SK-N-SH (cell line): ENCODE data around the gene FLRT2. TPM values are rescaled to one million over a fixed set of nuclear protein-coding genes. Genes with fewer than 3 reads are reported as not detected.
A peak's percentile ranks its signal among the peaks of the same experiment; 100 is the strongest.

Experiments
- CTCF ChIA-PET: fragments of 300-600, 350-600 bp; formaldehyde crosslinking; extraction: SDS; loops from one replicate; lab custom pipeline; 2021; lab: Yijun Ruan, JAX
- POLR2A ChIA-PET: fragments of 350-600 bp; sonication (Branson Sonifier 250); formaldehyde crosslinking; extraction: SDS; loops from one replicate; lab custom pipeline; 2020; ENCODE audit warnings: antibody characterized with exemption, inconsistent platforms; lab: Yijun Ruan, JAX
- DNase-seq: peaks from one replicate; pipeline ENCODE4 v3.0.0; 2012
- H2AFZ ChIP-seq: fragments of 200-600 bp; sonication (generic); 2 replicates; pipeline ENCODE4 v1.8.1; 2016; ENCODE audit warnings: antibody characterized with exemption, mild to moderate bottlenecking, low read depth
- H3F3A ChIP-seq: fragments of 200-600 bp; sonication (generic); replicated peaks from 2 replicates; pipeline ENCODE3; 2016; ENCODE audit warnings: antibody characterized with exemption, mild to moderate bottlenecking; ENCODE audit not compliant: insufficient read depth
- H3K27ac ChIP-seq, 2 experiments: fragments of 200-500 bp in 1 of 2; fragments of 200-600 bp in 1 of 2; sonication (Bioruptor generic) in 1 of 2; sonication (generic), shearing (Covaris generic) in 1 of 2; 2 replicates each; pipeline versions ENCODE4 v1.5.1 to v1.6.1; 2014 to 2016; ENCODE audit warnings: low read depth in 2 of 2, inconsistent platforms in 1 of 2, low read length in 1 of 2, mild to moderate bottlenecking in 1 of 2, mixed read lengths in 1 of 2
- H3K27me3 ChIP-seq: fragments of 200-600 bp; sonication (generic), shearing (Covaris generic); 2 replicates; pipeline ENCODE4 v1.6.1; 2016; ENCODE audit warnings: mixed run types; ENCODE audit not compliant: insufficient read depth
- H3K36me3 ChIP-seq, 2 experiments: fragments of 200-500 bp in 1 of 2; fragments of 200-600 bp in 1 of 2; sonication (Bioruptor generic) in 1 of 2; sonication (generic) in 1 of 2; replicated peaks in 1 of 2; 2 replicates each; pipeline versions ENCODE3 to v1.5.1; 2014 to 2016; ENCODE audit warnings: low read length in 1 of 2, mild to moderate bottlenecking in 1 of 2; ENCODE audit not compliant: insufficient read depth in 2 of 2, control insufficient read depth in 1 of 2
- H3K4me1 ChIP-seq, 2 experiments: fragments of 200-500 bp in 1 of 2; fragments of 200-600 bp in 1 of 2; sonication (Bioruptor generic) in 1 of 2; sonication (generic), shearing (Covaris generic) in 1 of 2; 2 replicates each; pipeline versions ENCODE4 v1.5.1 to v1.6.1; 2014 to 2016; ENCODE audit warnings: low read depth in 1 of 2, low read length in 1 of 2, mixed run types in 1 of 2; ENCODE audit not compliant: insufficient read depth in 2 of 2, control insufficient read depth in 1 of 2
- H3K4me2 ChIP-seq: fragments of 200-600 bp; sonication (generic), shearing (Covaris generic); 2 replicates; pipeline ENCODE4 v1.6.1; 2017; ENCODE audit warnings: mixed run types
- H3K4me3 ChIP-seq, 2 experiments: fragments of 200-500 bp in 1 of 2; fragments of 200-600 bp in 1 of 2; sonication (Bioruptor generic) in 1 of 2; sonication (generic), shearing (Covaris generic) in 1 of 2; 2 replicates each; pipeline versions ENCODE4 v1.5.1 to v1.8.1; 2014 to 2016; ENCODE audit warnings: low read depth in 2 of 2, inconsistent platforms in 1 of 2, low read length in 1 of 2, mild to moderate bottlenecking in 1 of 2, mixed read lengths in 1 of 2, moderate library complexity in 1 of 2
- H3K79me2 ChIP-seq: fragments of 200-600 bp; sonication (generic); 2 replicates; pipeline ENCODE4 v1.8.1; 2017; ENCODE audit warnings: mild to moderate bottlenecking; ENCODE audit not compliant: insufficient read depth
- H3K9ac ChIP-seq: fragments of 200-600 bp; sonication (generic); 2 replicates; pipeline ENCODE4 v1.6.1; 2017; ENCODE audit warnings: mixed run types
- H3K9me2 ChIP-seq: fragments of 200-600 bp; sonication (generic); 2 replicates; pipeline ENCODE4 v1.6.1; 2017; ENCODE audit warnings: mixed run types
- H3K9me3 ChIP-seq: fragments of 200-600 bp; sonication (generic); 2 replicates; pipeline ENCODE4 v1.6.1; 2017; ENCODE audit warnings: mixed run types, mild to moderate bottlenecking, moderate library complexity
- H4K20me1 ChIP-seq: fragments of 200-600 bp; sonication (generic); 2 replicates; pipeline ENCODE4 v1.6.1; 2017; ENCODE audit warnings: mild to moderate bottlenecking, mixed run types; ENCODE audit not compliant: insufficient read depth
- CHD2 ChIP-seq: fragments of 150-350 bp; IDR thresholded peaks from 2 replicates; pipeline ENCODE4 v1.6.1; 2018; ENCODE audit warnings: low read length; ENCODE audit not compliant: partially characterized antibody
- EP300 ChIP-seq, 2 experiments: IDR thresholded peaks; 2 replicates each; pipeline versions ENCODE4 v1.4.0 to v1.6.1; 2012; ENCODE audit warnings: borderline replicate concordance in 1 of 2, low read depth in 1 of 2, low read length in 1 of 2
- FOSL2 ChIP-seq: IDR thresholded peaks from 2 replicates; pipeline ENCODE4 v1.4.0; 2012; ENCODE audit warnings: low read depth, mild to moderate bottlenecking, moderate library complexity, borderline replicate concordance
- FOXJ3 ChIP-seq: sonication (generic); formaldehyde crosslinking; IDR thresholded peaks from 2 replicates; pipeline ENCODE4 v1.5.1; 2020; ENCODE audit warnings: mild to moderate bottlenecking, missing genetic modification reagents
- FOXM1 ChIP-seq: IDR thresholded peaks from 2 replicates; pipeline ENCODE4 v1.4.0; 2012; ENCODE audit warnings: low read depth, mild to moderate bottlenecking
- GATA2 ChIP-seq: sonication (generic); formaldehyde crosslinking; IDR thresholded peaks from 2 replicates; pipeline ENCODE4 v1.5.0; 2020; ENCODE audit warnings: mild to moderate bottlenecking, missing genetic modification reagents
- JUND ChIP-seq: IDR thresholded peaks from 2 replicates; pipeline ENCODE4 v1.4.0; 2012
- MEF2A ChIP-seq: IDR thresholded peaks from 2 replicates; pipeline ENCODE4 v1.4.0; 2012; ENCODE audit warnings: low read depth, borderline replicate concordance
- NFIC ChIP-seq: IDR thresholded peaks from 2 replicates; pipeline ENCODE4 v1.4.0; 2012; ENCODE audit warnings: borderline replicate concordance
- POLR2AphosphoS5 ChIP-seq: IDR thresholded peaks from 2 replicates; pipeline ENCODE4 v1.6.1; 2012; ENCODE audit warnings: low read depth, low read length
- RFX5 ChIP-seq: IDR thresholded peaks from 2 replicates; pipeline ENCODE4 v1.6.1; 2012; ENCODE audit warnings: mild to moderate bottlenecking, improper control_type of control experiment, low read length
- SIN3A ChIP-seq: IDR thresholded peaks from 2 replicates; pipeline ENCODE4 v1.6.1; 2012; ENCODE audit warnings: low read depth, mild to moderate bottlenecking, low read length, moderate library complexity, borderline replicate concordance
- SMC3 ChIP-seq: IDR thresholded peaks from 2 replicates; pipeline ENCODE4 v1.6.1; 2012; ENCODE audit warnings: low read depth, low read length, improper control_type of control experiment
- TCF12 ChIP-seq: IDR thresholded peaks from 2 replicates; pipeline ENCODE4 v1.4.0; 2012
- TEAD4 ChIP-seq: IDR thresholded peaks from 2 replicates; pipeline ENCODE4 v1.4.0; 2012; ENCODE audit warnings: mild to moderate bottlenecking, borderline replicate concordance; ENCODE audit not compliant: insufficient read depth
- WGBS: methylation state at CpG from one replicate; pipeline ENCODE4 v1.1.6; 2017; ENCODE audit warnings: low lambda C conversion rate; 5-methylcytosine and 5-hydroxymethylcytosine counted together
- polyA plus RNA-seq, 3 experiments: library from polyadenylated mRNA; depleted of rRNA; stranded (reverse); fragments of >200 nt; gene quantifications; 2 replicates each; pipeline ENCODE4 v1.2.3, GENCODE V29; 2012
- TF ChIP-seq, protein P1 (sequence below): IDR thresholded peaks from 2 replicates; pipeline ENCODE4; 2012
- TF ChIP-seq, protein P2 (sequence below): IDR thresholded peaks from 2 replicates; pipeline ENCODE4 v1.4.0; 2012; ENCODE audit warnings: low read depth, borderline replicate concordance

Gene FLRT2
- polyA plus RNA-seq, 1 of the 3 experiments (the other 2 are of a cell fraction) = 10.8 TPM

DNA sequence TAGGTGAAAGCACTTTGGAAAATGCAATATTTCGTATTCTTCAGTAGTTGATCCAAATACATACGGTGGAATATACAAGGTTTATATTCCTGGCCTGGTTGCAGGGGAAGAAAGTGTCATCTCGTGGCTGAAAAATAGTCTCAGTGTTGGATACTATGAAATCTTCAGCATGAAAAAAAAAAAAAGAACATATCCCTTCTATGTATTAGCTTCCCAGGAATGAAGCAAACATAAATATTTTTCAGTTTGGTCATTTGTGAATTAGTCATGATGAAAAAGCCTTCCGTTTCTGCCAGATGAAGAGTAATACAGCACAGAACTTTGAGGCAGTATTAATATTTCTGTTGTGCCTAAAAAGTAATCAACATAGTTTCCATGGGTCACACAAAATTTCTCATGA, 36.7 kb downstream of the FLRT2 start:
- H3K9ac ChIP-seq = peak overlapping the region; percentile 28
- H3K79me2 ChIP-seq = peaks cover 10% of the 10 kb centered on the region; the same call in 1 of the 2 replicates
- no peak overlapping the region for H2AFZ ChIP-seq
- WGBS = 4% methylated on average over 3 of the region's 4 CpGs
- TF ChIP-seq SMC3 (no peak), NFIC (peak; percentile 61; the same call in 1 of the 2 replicates), POLR2AphosphoS5 (peak; percentile 50; the same call in 1 of the 2 replicates), FOSL2 (peak; percentile 94), RFX5 (no peak), TEAD4 (peak; percentile 71; the same call in 1 of the 2 replicates), JUND (peak; percentile 83), TCF12 (peak; percentile 81), EP300 (IDR thresholded peaks at IDR 0.05; ENCODE audit: borderline replicate concordance in 1 of 2, low read depth in 1 of 2, low read length in 1 of 2) (peak in 1 of 2 experiments; percentile 61; a peak in 1 of 4 replicates), MEF2A (peak; percentile 33; the same call in 1 of the 2 replicates)
- TF ChIP-seq, protein P1, sequence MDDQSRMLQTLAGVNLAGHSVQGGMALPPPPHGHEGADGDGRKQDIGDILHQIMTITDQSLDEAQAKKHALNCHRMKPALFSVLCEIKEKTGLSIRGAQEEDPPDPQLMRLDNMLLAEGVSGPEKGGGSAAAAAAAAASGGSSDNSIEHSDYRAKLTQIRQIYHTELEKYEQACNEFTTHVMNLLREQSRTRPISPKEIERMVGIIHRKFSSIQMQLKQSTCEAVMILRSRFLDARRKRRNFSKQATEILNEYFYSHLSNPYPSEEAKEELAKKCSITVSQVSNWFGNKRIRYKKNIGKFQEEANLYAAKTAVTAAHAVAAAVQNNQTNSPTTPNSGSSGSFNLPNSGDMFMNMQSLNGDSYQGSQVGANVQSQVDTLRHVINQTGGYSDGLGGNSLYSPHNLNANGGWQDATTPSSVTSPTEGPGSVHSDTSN = peak; percentile 49; the same call in 1 of the 2 replicates
- H3K4me3 ChIP-seq = no peak overlapping the region
- peaks cover 0 to under 1% of the 10 kb centered on the region in 2 experiments for H3K36me3 ChIP-seq
- peak overlapping the region; percentile 38 for H3K4me2 ChIP-seq
- no peaks in the 10 kb centered on the region for H3K27me3 ChIP-seq
- POLR2A ChIA-PET = no interaction called here
- peak overlapping the region in 1 of 2 experiments; percentile 83; a peak in 2 of 4 replicates for H3K27ac ChIP-seq
- H3K9me3 ChIP-seq = no peaks in the 10 kb centered on the region
- H4K20me1 ChIP-seq = no peaks in the 10 kb centered on the region
- H3F3A ChIP-seq = peaks cover 30% of the 10 kb centered on the region
- no peaks in the 10 kb centered on the region for H3K9me2 ChIP-seq
- CTCF ChIA-PET = no interaction called here
- H3K4me1 ChIP-seq = peaks cover 0 to 33% of the 10 kb centered on the region in 2 experiments; a peak in 3 of 4 replicates
- no peak for DNase-seq

DNA sequence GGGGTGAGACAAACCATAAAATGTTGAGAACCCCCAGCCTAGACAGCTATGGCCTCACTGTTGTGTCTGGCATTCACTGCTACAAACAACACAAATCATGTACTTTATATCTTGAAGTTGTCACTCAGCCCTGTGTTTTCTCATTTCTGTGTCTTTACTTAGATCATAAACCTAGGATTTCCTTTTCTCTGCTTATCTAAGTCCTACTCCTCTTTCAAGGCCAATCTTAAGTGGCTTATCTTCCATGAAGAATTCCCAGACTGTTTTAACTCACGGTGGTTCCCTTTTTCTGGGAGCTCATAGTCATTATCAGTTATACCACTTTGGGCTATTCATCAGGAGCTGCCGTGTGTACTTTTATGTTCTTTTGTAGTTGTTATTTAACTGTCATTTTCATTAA, 42.1 kb downstream of the FLRT2 start:
- CTCF ChIA-PET = no interaction called here
- H3K4me1 ChIP-seq = peaks cover 0 to 44% of the 10 kb centered on the region in 2 experiments; a peak in 2 of 4 replicates
- POLR2A ChIA-PET = no interaction called here

More for the DNA sequence above, 42.1 kb downstream of the FLRT2 start:
- peaks cover 26% of the 10 kb centered on the region for H3K79me2 ChIP-seq
- no peak overlapping the region for H3K4me3 ChIP-seq
- no peak for TF ChIP-seq FOXJ3 (CRISPR knock-in tag)
- no peak for TF ChIP-seq SIN3A
- TF ChIP-seq, protein P2, sequence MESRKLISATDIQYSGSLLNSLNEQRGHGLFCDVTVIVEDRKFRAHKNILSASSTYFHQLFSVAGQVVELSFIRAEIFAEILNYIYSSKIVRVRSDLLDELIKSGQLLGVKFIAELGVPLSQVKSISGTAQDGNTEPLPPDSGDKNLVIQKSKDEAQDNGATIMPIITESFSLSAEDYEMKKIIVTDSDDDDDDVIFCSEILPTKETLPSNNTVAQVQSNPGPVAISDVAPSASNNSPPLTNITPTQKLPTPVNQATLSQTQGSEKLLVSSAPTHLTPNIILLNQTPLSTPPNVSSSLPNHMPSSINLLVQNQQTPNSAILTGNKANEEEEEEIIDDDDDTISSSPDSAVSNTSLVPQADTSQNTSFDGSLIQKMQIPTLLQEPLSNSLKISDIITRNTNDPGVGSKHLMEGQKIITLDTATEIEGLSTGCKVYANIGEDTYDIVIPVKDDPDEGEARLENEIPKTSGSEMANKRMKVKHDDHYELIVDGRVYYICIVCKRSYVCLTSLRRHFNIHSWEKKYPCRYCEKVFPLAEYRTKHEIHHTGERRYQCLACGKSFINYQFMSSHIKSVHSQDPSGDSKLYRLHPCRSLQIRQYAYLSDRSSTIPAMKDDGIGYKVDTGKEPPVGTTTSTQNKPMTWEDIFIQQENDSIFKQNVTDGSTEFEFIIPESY = no peak
- TF ChIP-seq TCF12 = no peak
- TF ChIP-seq MEF2A = no peak
- no peak for TF ChIP-seq FOXM1
- TF ChIP-seq NFIC = no peak
- no peak for TF ChIP-seq TEAD4
- no peak for TF ChIP-seq CHD2
- TF ChIP-seq GATA2 (CRISPR knock-in tag) = no peak
- no peak overlapping the region for H3K9ac ChIP-seq
- no peak overlapping the region for H3K4me2 ChIP-seq
- no peaks in the 10 kb centered on the region for H3K9me2 ChIP-seq
- no peaks in the 10 kb centered on the region for H3K36me3 ChIP-seq
- H3K27me3 ChIP-seq = no peaks in the 10 kb centered on the region
- WGBS = 46% methylated on average over 2 of the region's 2 CpGs
- peak overlapping the region in 1 of 2 experiments; percentile 65; a peak in 2 of 4 replicates for H3K27ac ChIP-seq
- DNase-seq = no peak
- no peak overlapping the region for H2AFZ ChIP-seq
- H3F3A ChIP-seq = peaks cover 15% of the 10 kb centered on the region
- H4K20me1 ChIP-seq = no peaks in the 10 kb centered on the region
- H3K9me3 ChIP-seq = no peaks in the 10 kb centered on the region
